Trophoblast cell (in vitro differentiated cells and primary cell): ENCODE results near the gene INCENP.

Source experiments
- DNase-seq, 2 donors: peaks; one replicate each; pipeline ENCODE4 v3.0.0-alpha.2; 2016
- H2AFZ ChIP-seq: 2 replicates; pipeline ENCODE4 v1.6.1; 2013; ENCODE audit warnings: low read length, moderate library complexity, mild to moderate bottlenecking; ENCODE audit not compliant: insufficient read depth, poor library complexity
- H2AK5ac ChIP-seq: 2 replicates; pipeline ENCODE4 v1.6.1; 2013; ENCODE audit warnings: mild to moderate bottlenecking, low read length
- H2BK120ac ChIP-seq: 2 replicates; pipeline ENCODE4 v1.6.1; 2013; ENCODE audit warnings: low read length, mild to moderate bottlenecking, moderate library complexity; ENCODE audit not compliant: insufficient read depth, poor library complexity
- H2BK12ac ChIP-seq: 2 replicates; pipeline ENCODE4 v1.6.1; 2013; ENCODE audit warnings: mild to moderate bottlenecking, low read length, moderate library complexity
- H2BK5ac ChIP-seq: 2 replicates; pipeline ENCODE4 v1.6.1; 2013; ENCODE audit warnings: low read length, low read depth, moderate library complexity, mild to moderate bottlenecking; ENCODE audit not compliant: poor library complexity
- H3K14ac ChIP-seq: 2 replicates; pipeline ENCODE4 v1.6.1; 2013; ENCODE audit warnings: mild to moderate bottlenecking, low read length
- H3K18ac ChIP-seq: 2 replicates; pipeline ENCODE4 v1.6.1; 2013; ENCODE audit warnings: mild to moderate bottlenecking, low read length
- H3K23ac ChIP-seq: 2 replicates; pipeline ENCODE4 v1.6.1; 2013; ENCODE audit warnings: low read length
- H3K27ac ChIP-seq: 2 replicates; pipeline ENCODE4 v1.5.1; 2013; ENCODE audit warnings: low read depth, mild to moderate bottlenecking, inconsistent platforms, low read length, moderate library complexity
- H3K27me3 ChIP-seq: 2 replicates; pipeline ENCODE4 v1.6.1; 2013; ENCODE audit warnings: inconsistent platforms, mild to moderate bottlenecking, low read length, moderate library complexity; ENCODE audit not compliant: insufficient read depth
- H3K36me3 ChIP-seq, 2 experiments: 1 replicate in 1 of 2; 2 replicates in 1 of 2; pipeline ENCODE4 v1.6.1; 2013; ENCODE audit warnings: low read length in 2 of 2, mild to moderate bottlenecking in 2 of 2, moderate library complexity in 1 of 2; ENCODE audit not compliant: insufficient read depth in 2 of 2, control insufficient read depth in 1 of 2
- H3K4ac ChIP-seq: 2 replicates; pipeline ENCODE4 v1.6.1; 2013; ENCODE audit warnings: low read depth, mild to moderate bottlenecking, low read length, moderate library complexity
- H3K4me1 ChIP-seq, 2 experiments: 1 replicate in 1 of 2; 2 replicates in 1 of 2; pipeline ENCODE4 v1.6.1; 2013; ENCODE audit warnings: low read length in 2 of 2, mild to moderate bottlenecking in 2 of 2, moderate library complexity in 1 of 2; ENCODE audit not compliant: insufficient read depth in 2 of 2, control insufficient read depth in 1 of 2
- H3K4me2 ChIP-seq: 2 replicates; pipeline ENCODE4 v1.6.1; 2013; ENCODE audit warnings: inconsistent platforms, mild to moderate bottlenecking, low read length, moderate library complexity
- H3K4me3 ChIP-seq: 2 replicates; pipeline ENCODE4 v1.5.1; 2013; ENCODE audit warnings: mild to moderate bottlenecking, low read depth, low read length, inconsistent platforms
- H3K79me1 ChIP-seq: one replicate; pipeline ENCODE4 v1.6.1; 2013; ENCODE audit warnings: low read length
- H3K79me2 ChIP-seq: 2 replicates; pipeline ENCODE4 v1.6.1; 2013; ENCODE audit warnings: low read length, mild to moderate bottlenecking; ENCODE audit not compliant: control insufficient read depth, insufficient read depth, poor library complexity
- H3K9ac ChIP-seq: 2 replicates; pipeline ENCODE4 v1.6.1; 2013; ENCODE audit warnings: mild to moderate bottlenecking, low read length
- H3K9me3 ChIP-seq: 2 replicates; pipeline ENCODE4 v1.6.1; 2013; ENCODE audit warnings: low read depth, mild to moderate bottlenecking, control low read depth, inconsistent platforms, low read length; ENCODE audit not compliant: insufficient read depth
- H4K12ac ChIP-seq: 2 replicates; pipeline ENCODE4 v1.6.1; 2013; ENCODE audit warnings: low read depth, mild to moderate bottlenecking, low read length, moderate library complexity
- H4K8ac ChIP-seq: 2 replicates; pipeline ENCODE4 v1.6.1; 2013; ENCODE audit warnings: low read depth, mild to moderate bottlenecking, low read length, moderate library complexity
- H4K91ac ChIP-seq: one replicate; pipeline ENCODE4 v1.6.1; 2013; ENCODE audit warnings: low read depth, mild to moderate bottlenecking, low read length, moderate library complexity
- WGBS: extraction: QIAGEN DNeasy Blood & Tissue Kit; methylation state at CpG from one replicate; pipeline ENCODE4 v1.1.7; 2013; ENCODE audit warnings: missing lambda C conversion rate; ENCODE audit not compliant: insufficient read length, insufficient coverage; ENCODE audit errors: extremely low coverage; 5-methylcytosine and 5-hydroxymethylcytosine counted together

The INCENP gene

GRCh38 chr11:62171261-62171723, 47.5 kb downstream of the INCENP start:
- no peak overlapping the region for H3K18ac ChIP-seq
- H4K8ac ChIP-seq: no peak overlapping the region
- H3K4me3 ChIP-seq: no peak overlapping the region
- H3K79me1 ChIP-seq: no peaks in the 10 kb centered on the region
- H2AK5ac ChIP-seq: no peak overlapping the region
- no peak overlapping the region for H2BK5ac ChIP-seq
- WGBS: no CpG with 5 or more reads among the region's 14 CpGs
- no peaks in the 10 kb centered on the region for H3K27me3 ChIP-seq
- H2AFZ ChIP-seq: no peak overlapping the region
- H4K91ac ChIP-seq: no peak overlapping the region
- no peak overlapping the region for H2BK120ac ChIP-seq
- no peaks in the 10 kb centered on the region for H3K36me3 ChIP-seq
- no peak overlapping the region for H3K4me2 ChIP-seq
- H3K14ac ChIP-seq: no peak overlapping the region
- H3K9me3 ChIP-seq: no peaks in the 10 kb centered on the region
- H3K23ac ChIP-seq: no peak overlapping the region
- peak; percentile 82 to 96 for DNase-seq
- no peaks in the 10 kb centered on the region for H3K4me1 ChIP-seq
- H3K4ac ChIP-seq: no peak overlapping the region
- no peak overlapping the region for H2BK12ac ChIP-seq
- H3K79me2 ChIP-seq: no peaks in the 10 kb centered on the region
- no peak overlapping the region for H3K27ac ChIP-seq
- H4K12ac ChIP-seq: no peak overlapping the region
- no peak overlapping the region for H3K9ac ChIP-seq

- Histone ChIP-seq H2AK5ac (no peak overlapping the region), H3K79me1 (no peaks in the 10 kb centered on the region), H3K4me2 (no peak overlapping the region), H3K23ac (no peak overlapping the region), H3K27me3 (no peaks in the 10 kb centered on the region), H3K36me3 (no peaks in the 10 kb centered on the region), H3K9me3 (no peaks in the 10 kb centered on the region), H3K27ac (no peak overlapping the region), H4K8ac (no peak overlapping the region), H3K18ac (no peak overlapping the region), H2AFZ (no peak overlapping the region), H2BK120ac (no peak overlapping the region), H3K79me2 (no peaks in the 10 kb centered on the region), H3K14ac (no peak overlapping the region), H3K4ac (no peak overlapping the region), H2BK5ac (no peak overlapping the region), H4K12ac (no peak overlapping the region), H3K4me3 (no peak overlapping the region), H2BK12ac (no peak overlapping the region), H3K4me1 (no peaks in the 10 kb centered on the region), H3K9ac (no peak overlapping the region), H4K91ac (no peak overlapping the region)
- WGBS: no CpG with 5 or more reads among the region's 7 CpGs
- DNase-seq: no peak
Observed at GRCh38 chr11:62172294-62172693, 48.5 kb downstream of the INCENP start.

- WGBS: no CpG with 5 or more reads among the region's 3 CpGs
- Histone ChIP-seq H3K27me3 (no peaks in the 10 kb centered on the region), H4K8ac (no peak overlapping the region), H3K36me3 (no peaks in the 10 kb centered on the region), H3K4me1 (no peaks in the 10 kb centered on the region), H3K9ac (no peak overlapping the region), H2AK5ac (no peak overlapping the region), H4K12ac (no peak overlapping the region), H3K4me3 (no peak overlapping the region), H2BK120ac (no peak overlapping the region), H3K4me2 (no peak overlapping the region), H3K79me1 (no peaks in the 10 kb centered on the region), H2BK12ac (no peak overlapping the region), H2AFZ (no peak overlapping the region), H3K27ac (no peak overlapping the region), H3K79me2 (no peaks in the 10 kb centered on the region), H3K23ac (no peak overlapping the region), H3K9me3 (no peaks in the 10 kb centered on the region), H3K14ac (no peak overlapping the region), H4K91ac (no peak overlapping the region), H3K4ac (no peak overlapping the region), H2BK5ac (no peak overlapping the region), H3K18ac (no peak overlapping the region)
- DNase-seq: no peak
Observed at GRCh38 chr11:62176766-62177165, 53.0 kb downstream of the INCENP start.

GRCh38 chr11:62179995-62180394, 56.2 kb downstream of the INCENP start:
- H3K18ac ChIP-seq: no peak overlapping the region
- H4K91ac ChIP-seq: no peak overlapping the region
- H2BK5ac ChIP-seq: no peak overlapping the region
- no peak overlapping the region for H2BK12ac ChIP-seq
- H3K4me3 ChIP-seq: no peak overlapping the region
- H3K9ac ChIP-seq: no peak overlapping the region
- no peak overlapping the region for H2BK120ac ChIP-seq
- no peak overlapping the region for H3K27ac ChIP-seq
- H2AK5ac ChIP-seq: no peak overlapping the region
- no peak overlapping the region for H3K23ac ChIP-seq
- DNase-seq: no peak
- WGBS: no CpG with 5 or more reads among the region's 5 CpGs
- H3K79me2 ChIP-seq: no peaks in the 10 kb centered on the region
- no peak overlapping the region for H4K8ac ChIP-seq
- H3K36me3 ChIP-seq: no peaks in the 10 kb centered on the region
- H3K27me3 ChIP-seq: no peaks in the 10 kb centered on the region
- H3K9me3 ChIP-seq: no peaks in the 10 kb centered on the region
- no peak overlapping the region for H3K4me2 ChIP-seq
- no peaks in the 10 kb centered on the region for H3K79me1 ChIP-seq
- H3K4me1 ChIP-seq: no peaks in the 10 kb centered on the region
- H3K14ac ChIP-seq: no peak overlapping the region
- H2AFZ ChIP-seq: no peak overlapping the region
- no peak overlapping the region for H3K4ac ChIP-seq
- no peak overlapping the region for H4K12ac ChIP-seq
